AG04450 (cell line): ENCODE measurements around the gene VSIR. TPM values are rescaled to one million over a fixed set of nuclear protein-coding genes. Genes with fewer than 3 reads are reported as not detected.

Experiments
- CTCF ChIA-PET: fragments of 300-600, 350-600 bp; formaldehyde crosslinking; extraction: SDS; loops from one replicate; lab custom pipeline; 2022; ENCODE audit warnings: antibody characterized with exemption, inconsistent platforms; lab: Charles Lee
- POLR2A ChIA-PET: fragments of 350-600 bp; formaldehyde crosslinking; extraction: SDS; loops from one replicate; lab custom pipeline; 2021; ENCODE audit warnings: antibody characterized with exemption, inconsistent platforms; lab: Yijun Ruan, JAX
- DNase-seq: peaks from one replicate; pipeline ENCODE4 v3.0.0-alpha.2; 2011; ENCODE audit warnings: low read depth, low spot score
- H3K27ac ChIP-seq: one replicate; pipeline ENCODE4 v1.5.1; 2012; ENCODE audit warnings: low read depth, low read length, control low read depth
- H3K27me3 ChIP-seq: one replicate; pipeline ENCODE4 v1.6.0; 2012; ENCODE audit warnings: low read length; ENCODE audit not compliant: control insufficient read depth, insufficient read depth
- H3K4me3 ChIP-seq: 2 replicates; pipeline ENCODE4 v1.5.1; 2011; ENCODE audit warnings: mild to moderate bottlenecking, low read depth, low read length, control low read depth
- H3K9me3 ChIP-seq: 2 replicates; pipeline ENCODE4 v1.5.1; 2012; ENCODE audit warnings: low read length; ENCODE audit not compliant: control insufficient read depth, insufficient read depth
- polyA plus RNA-seq: library from polyadenylated mRNA; depleted of rRNA; stranded (reverse); fragments of >200 nt; gene quantifications from 2 replicates; pipeline ENCODE4 v1.2.3, GENCODE V29; 2011
- TF ChIP-seq, protein P1 (sequence below): IDR thresholded peaks from 2 replicates; pipeline ENCODE4 v1.5.1; 2011; ENCODE audit warnings: low read depth, low read length, control low read depth, inconsistent platforms

The VSIR gene
- polyA plus RNA-seq, 1 experiment, result 22.1 TPM

DNA sequence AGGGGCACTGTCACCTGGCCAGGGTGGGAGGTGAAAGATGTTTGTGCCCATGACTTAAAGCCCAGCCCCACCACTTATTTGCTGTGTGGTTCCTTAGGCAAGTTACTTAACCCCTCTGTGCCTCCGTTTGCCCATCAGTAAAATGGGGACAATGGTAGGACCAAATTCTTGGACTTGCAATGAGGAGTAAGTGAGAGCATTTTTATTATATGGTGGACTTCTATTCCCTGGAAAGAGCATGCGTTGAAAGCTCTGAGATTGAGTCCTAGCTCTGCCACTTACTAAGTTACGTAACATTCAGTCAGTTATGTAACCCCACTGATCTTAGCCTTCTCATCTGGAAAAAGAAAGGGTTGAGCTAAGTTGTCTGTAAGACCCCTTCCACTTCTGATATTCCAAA lies 18.8 kb downstream of the VSIR start:
- no peak for DNase-seq
- ChIA-PET POLR2A (interaction anchor here (2.0 kb wide), 1 partner anchor 13 kb away, joined by 6 read pairs; no protein-coding TSS in a partner anchor), CTCF (no interaction called here)
- TF ChIP-seq, protein P1, sequence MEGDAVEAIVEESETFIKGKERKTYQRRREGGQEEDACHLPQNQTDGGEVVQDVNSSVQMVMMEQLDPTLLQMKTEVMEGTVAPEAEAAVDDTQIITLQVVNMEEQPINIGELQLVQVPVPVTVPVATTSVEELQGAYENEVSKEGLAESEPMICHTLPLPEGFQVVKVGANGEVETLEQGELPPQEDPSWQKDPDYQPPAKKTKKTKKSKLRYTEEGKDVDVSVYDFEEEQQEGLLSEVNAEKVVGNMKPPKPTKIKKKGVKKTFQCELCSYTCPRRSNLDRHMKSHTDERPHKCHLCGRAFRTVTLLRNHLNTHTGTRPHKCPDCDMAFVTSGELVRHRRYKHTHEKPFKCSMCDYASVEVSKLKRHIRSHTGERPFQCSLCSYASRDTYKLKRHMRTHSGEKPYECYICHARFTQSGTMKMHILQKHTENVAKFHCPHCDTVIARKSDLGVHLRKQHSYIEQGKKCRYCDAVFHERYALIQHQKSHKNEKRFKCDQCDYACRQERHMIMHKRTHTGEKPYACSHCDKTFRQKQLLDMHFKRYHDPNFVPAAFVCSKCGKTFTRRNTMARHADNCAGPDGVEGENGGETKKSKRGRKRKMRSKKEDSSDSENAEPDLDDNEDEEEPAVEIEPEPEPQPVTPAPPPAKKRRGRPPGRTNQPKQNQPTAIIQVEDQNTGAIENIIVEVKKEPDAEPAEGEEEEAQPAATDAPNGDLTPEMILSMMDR, result no peak
- H3K27me3 ChIP-seq, result peaks cover 4% of the 10 kb centered on the region
- H3K4me3 ChIP-seq, result no peak overlapping the region
- H3K9me3 ChIP-seq, result no peaks in the 10 kb centered on the region
- no peak overlapping the region for H3K27ac ChIP-seq

DNA sequence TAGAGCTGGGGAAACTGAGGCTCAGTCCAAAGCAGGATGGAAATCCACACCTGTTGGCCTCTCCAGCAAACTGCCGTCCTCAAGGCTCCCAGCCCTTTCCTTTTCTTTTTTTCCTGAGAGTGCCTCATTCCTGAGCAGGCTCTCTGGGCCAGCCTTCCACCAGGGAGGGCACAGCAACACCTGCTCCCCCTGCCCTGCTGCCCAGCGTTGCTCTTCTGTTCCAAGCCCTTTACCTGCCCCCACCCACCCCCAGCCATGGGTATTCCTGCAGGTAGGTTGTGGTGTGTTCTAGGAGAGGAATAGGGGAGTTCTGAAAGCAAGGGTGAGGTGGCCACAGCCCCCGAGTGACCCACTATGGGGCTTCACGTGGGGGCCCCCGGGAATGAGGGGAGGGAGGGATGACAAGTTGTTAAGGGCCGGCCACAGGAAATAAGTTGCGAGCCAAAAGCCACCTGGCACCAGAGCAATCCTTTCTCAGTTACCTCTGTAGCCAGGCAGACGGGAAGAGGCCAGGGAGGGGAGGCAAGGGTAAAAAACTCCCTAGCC lies 19.3 kb downstream of the VSIR start:
- H3K9me3 ChIP-seq, result no peaks in the 10 kb centered on the region
- ChIA-PET POLR2A (interaction anchor here (2.0 kb wide), 1 partner anchor 13 kb away, joined by 6 read pairs; no protein-coding TSS in a partner anchor), CTCF (no interaction called here)
- H3K4me3 ChIP-seq, result no peak overlapping the region
- H3K27ac ChIP-seq, result no peak overlapping the region
- no peak for DNase-seq
- TF ChIP-seq, protein P1, result no peak
- peaks cover 4% of the 10 kb centered on the region for H3K27me3 ChIP-seq

DNA sequence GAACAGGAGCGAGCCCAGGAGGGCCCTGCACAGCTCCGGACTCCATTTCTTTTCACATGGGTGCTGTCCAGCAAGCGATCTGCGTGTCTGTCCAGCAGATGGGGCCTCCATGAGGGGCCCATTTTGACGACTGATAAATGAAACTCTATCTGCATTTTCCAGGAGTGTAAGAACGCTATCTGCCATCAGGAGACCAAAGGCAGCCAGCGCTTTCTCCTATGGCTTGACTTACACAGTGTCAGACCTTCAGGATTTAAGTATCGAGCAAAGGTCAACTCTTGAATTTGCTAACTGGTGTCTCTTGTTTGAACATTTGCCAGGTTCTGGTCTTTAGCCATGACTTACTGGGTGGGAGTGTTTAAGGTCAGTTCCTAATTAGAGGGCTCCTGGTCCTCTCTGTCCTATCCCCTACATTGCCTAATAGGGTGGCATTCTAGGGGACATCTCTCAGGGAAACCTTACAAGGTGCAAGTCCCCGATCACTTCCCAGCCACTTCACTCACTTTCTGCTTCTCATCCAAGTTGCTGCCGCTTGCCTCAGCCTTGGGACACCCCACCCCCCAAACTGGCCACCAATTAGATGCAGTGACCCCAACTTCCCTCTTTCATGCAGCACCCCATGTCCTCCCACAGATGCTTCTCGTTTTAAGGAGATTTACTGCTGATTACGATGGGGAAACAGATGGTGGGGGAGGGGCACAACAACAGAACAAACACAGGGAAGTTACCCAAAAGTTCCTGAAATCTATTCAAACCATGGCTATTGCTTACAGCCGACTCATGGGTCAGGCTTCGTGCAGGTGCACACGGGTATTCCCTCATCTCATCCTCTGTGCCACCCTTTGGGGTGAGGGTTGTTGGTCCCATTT lies 20.0 kb downstream of the VSIR start:
- Histone ChIP-seq H3K27ac (no peak overlapping the region), H3K9me3 (no peaks in the 10 kb centered on the region), H3K27me3 (peaks cover 4% of the 10 kb centered on the region), H3K4me3 (no peak overlapping the region)
- CTCF ChIA-PET, result interaction anchor here (1.3 kb wide), 1 partner anchor 19 kb away, joined by 3 read pairs; no protein-coding TSS in a partner anchor
- TF ChIP-seq, protein P1, result no peak
- POLR2A ChIA-PET, result interaction anchor here (1.7 to 2.0 kb wide), 2 partner anchors 13 to 14 kb away, joined by 4 to 6 read pairs; no protein-coding TSS in a partner anchor
- DNase-seq, result no peak

DNA sequence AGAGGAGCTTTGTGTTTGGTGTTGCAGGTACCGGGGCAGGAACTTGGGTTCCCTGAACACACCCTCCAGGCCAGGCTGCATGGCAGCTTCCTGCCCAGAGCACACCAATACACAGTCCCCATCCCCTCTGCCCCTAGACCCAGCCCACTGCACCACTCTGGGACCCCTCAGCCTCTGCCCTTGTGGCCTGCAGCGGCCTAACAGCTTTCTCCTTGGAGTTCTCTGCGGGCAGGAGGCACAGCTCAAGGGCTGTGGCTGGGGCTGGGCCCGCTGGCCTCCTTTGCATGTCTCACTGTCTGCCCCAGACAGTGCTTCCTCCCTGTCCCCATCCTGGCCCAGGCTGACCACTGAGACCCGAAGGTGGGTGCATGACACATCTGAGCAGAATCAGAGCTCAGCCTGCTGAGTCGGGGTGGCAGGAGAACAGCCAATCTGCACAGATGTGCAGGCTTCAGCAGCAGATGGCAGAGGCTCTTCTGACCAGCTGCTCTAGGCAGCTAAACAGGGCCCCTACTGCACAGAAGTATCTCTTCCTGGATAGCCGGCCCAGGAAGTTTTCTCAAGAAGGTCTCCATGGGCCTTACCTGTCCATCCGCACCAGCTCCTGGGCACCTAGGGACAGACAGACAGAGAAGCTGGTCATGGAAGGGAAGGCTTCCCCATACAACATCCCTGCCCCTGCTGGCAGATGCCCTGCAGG lies 20.8 kb downstream of the VSIR start:
- TF ChIP-seq, protein P1, result no peak
- DNase-seq, result no peak
- POLR2A ChIA-PET, result interaction anchor here (1.7 kb wide), 1 partner anchor 14 kb away, joined by 4 read pairs; no protein-coding TSS in a partner anchor

More for the DNA sequence above, 20.8 kb downstream of the VSIR start:
- Histone ChIP-seq H3K9me3 (no peaks in the 10 kb centered on the region), H3K4me3 (no peak overlapping the region), H3K27ac (no peak overlapping the region), H3K27me3 (peaks cover 4% of the 10 kb centered on the region)
- CTCF ChIA-PET, result interaction anchor here (1.3 kb wide), 1 partner anchor 20 kb away, joined by 3 read pairs; no protein-coding TSS in a partner anchor
